Activated CD4-positive, alpha-beta memory T cell treated with anti-CD3 and anti-CD28 coated beads, Interleukin-2, amount 10 ng/mL, durations not matched to agents 7 days and 5 days (primary cell): ENCODE measurements around the gene TXNRD2. TPM values are rescaled to one million over a fixed set of nuclear protein-coding genes. Genes with fewer than 3 reads are reported as not detected.

Experiments
- CTCF ChIA-PET: fragments of 350-600 bp; sonication (Branson Sonifier 250); formaldehyde crosslinking; loops from one replicate; lab custom pipeline; 2021; ENCODE audit warnings: antibody characterized with exemption, inconsistent platforms; lab: Charles Lee
- POLR2A ChIA-PET: fragments of 350-600 bp; sonication (Branson Sonifier 250); formaldehyde crosslinking; loops from one replicate; lab custom pipeline; 2021; ENCODE audit warnings: antibody characterized with exemption; lab: Charles Lee
- DNase-seq: peaks from one replicate; pipeline ENCODE4 v3.0.0-alpha.2; 2020
- H3K27ac Mint-ChIP-seq: one replicate; pipeline ENCODE4 v1.8.0; 2021; ENCODE audit warnings: mild to moderate bottlenecking, mixed read lengths
- H3K27me3 Mint-ChIP-seq: one replicate; pipeline ENCODE4 v1.8.0; 2021; ENCODE audit warnings: mixed read lengths
- H3K36me3 Mint-ChIP-seq: one replicate; pipeline ENCODE4 v1.8.0; 2021; ENCODE audit warnings: low read depth, mixed read lengths
- H3K4me1 Mint-ChIP-seq: one replicate; pipeline ENCODE4 v1.8.0; 2021; ENCODE audit warnings: mixed read lengths
- H3K4me3 Mint-ChIP-seq: one replicate; pipeline ENCODE4 v1.8.0; 2021; ENCODE audit warnings: mild to moderate bottlenecking, mixed read lengths
- H3K9me3 Mint-ChIP-seq: one replicate; pipeline ENCODE4 v1.8.0; 2021; ENCODE audit warnings: mixed read lengths
- total RNA-seq, 2 experiments: library from RNA; stranded (reverse); gene quantifications; one replicate each; pipeline ENCODE4 v1.2.3, GENCODE V29; 2021

Gene TXNRD2
- total RNA-seq, 2 experiments from 2014 or later = 18.9 to 19.1 TPM

DNA sequence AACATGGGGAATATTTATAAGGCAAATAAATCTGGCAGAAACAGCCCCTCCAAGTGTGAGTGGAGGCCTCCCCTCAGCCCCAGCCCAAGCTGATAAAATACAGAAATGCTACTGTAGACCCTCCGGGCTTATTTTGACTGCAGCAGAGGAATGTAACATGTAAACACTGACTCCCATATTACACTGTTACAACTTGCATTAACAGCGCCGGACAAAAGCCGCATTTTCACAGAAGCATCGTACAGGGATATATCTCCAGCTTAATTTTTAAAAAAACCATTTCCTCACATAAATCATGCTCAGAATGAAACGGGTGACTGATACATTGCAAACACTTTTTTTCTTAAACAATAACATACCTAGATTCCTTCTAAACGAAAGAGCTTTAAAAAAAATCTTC lies 36.7 kb downstream of the TXNRD2 start:
- no peaks in the 10 kb centered on the region for H3K9me3 Mint-ChIP-seq
- no peaks in the 10 kb centered on the region for H3K36me3 Mint-ChIP-seq
- H3K4me3 Mint-ChIP-seq = no peak overlapping the region
- peaks cover 2% of the 10 kb centered on the region for H3K4me1 Mint-ChIP-seq
- no peaks in the 10 kb centered on the region for H3K27me3 Mint-ChIP-seq
- no peak for DNase-seq
- CTCF ChIA-PET = interaction anchor here (1.0 kb wide), 1 partner anchor 174 kb away, joined by 3 read pairs; no protein-coding TSS in a partner anchor
- POLR2A ChIA-PET = interaction anchor here (1.1 to 1.2 kb wide), 2 partner anchors 13 to 175 kb away, joined by 3 read pairs; no protein-coding TSS in a partner anchor
- no peak overlapping the region for H3K27ac Mint-ChIP-seq

GRCh38 chr22:19904174-19904856 lies 37.3 kb downstream of the TXNRD2 start:
- ChIA-PET CTCF (interaction anchor here (1.0 kb wide), 1 partner anchor 174 kb away, joined by 3 read pairs; no protein-coding TSS in a partner anchor), POLR2A (interaction anchor here (1.1 to 1.2 kb wide), 2 partner anchors 12 to 174 kb away, joined by 3 read pairs; no protein-coding TSS in a partner anchor)
- no peaks in the 10 kb centered on the region for H3K27me3 Mint-ChIP-seq
- no peak for DNase-seq
- no peaks in the 10 kb centered on the region for H3K36me3 Mint-ChIP-seq
- no peak overlapping the region for H3K27ac Mint-ChIP-seq
- H3K9me3 Mint-ChIP-seq = no peaks in the 10 kb centered on the region
- no peaks in the 10 kb centered on the region for H3K4me1 Mint-ChIP-seq
- no peak overlapping the region for H3K4me3 Mint-ChIP-seq

- Mint-ChIP-seq H3K4me3 (no peak overlapping the region), H3K36me3 (no peaks in the 10 kb centered on the region), H3K9me3 (no peaks in the 10 kb centered on the region), H3K4me1 (no peaks in the 10 kb centered on the region), H3K27me3 (no peaks in the 10 kb centered on the region), H3K27ac (no peak overlapping the region)
- POLR2A ChIA-PET = no interaction called here
- DNase-seq = no peak
- CTCF ChIA-PET = no interaction called here
Measured at GRCh38 chr22:19903513-19903912, 38.1 kb downstream of the TXNRD2 start.

DNA sequence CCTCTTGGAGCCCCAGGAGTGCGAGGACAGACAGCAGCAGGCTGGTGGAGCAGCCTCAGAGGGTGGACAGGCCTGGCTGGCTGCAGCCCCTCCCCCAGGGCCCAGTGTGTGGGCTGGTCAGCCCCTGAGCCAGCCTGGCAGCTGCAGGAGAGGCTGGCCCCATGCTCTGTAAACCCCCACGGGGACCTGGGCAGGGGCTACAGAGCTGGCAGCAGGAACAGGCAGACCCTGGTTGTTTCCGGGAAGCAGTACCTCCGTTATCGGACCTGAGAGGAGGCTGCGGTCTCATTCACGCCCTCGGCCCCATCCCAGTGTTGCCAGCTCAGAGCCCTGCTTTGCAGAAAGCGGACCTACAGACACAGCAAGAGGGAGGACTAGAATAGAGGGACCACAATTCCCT lies 38.6 kb downstream of the TXNRD2 start:
- no peaks in the 10 kb centered on the region for H3K9me3 Mint-ChIP-seq
- ChIA-PET CTCF (no interaction called here), POLR2A (no interaction called here)
- no peaks in the 10 kb centered on the region for H3K27me3 Mint-ChIP-seq
- no peak for DNase-seq
- no peak overlapping the region for H3K27ac Mint-ChIP-seq
- no peaks in the 10 kb centered on the region for H3K4me1 Mint-ChIP-seq
- H3K4me3 Mint-ChIP-seq = no peak overlapping the region
- H3K36me3 Mint-ChIP-seq = no peaks in the 10 kb centered on the region

GRCh38 chr22:19902245-19902715 lies 39.3 kb downstream of the TXNRD2 start:
- H3K27ac Mint-ChIP-seq = no peak overlapping the region
- H3K27me3 Mint-ChIP-seq = no peaks in the 10 kb centered on the region
- no peaks in the 10 kb centered on the region for H3K9me3 Mint-ChIP-seq
- no peaks in the 10 kb centered on the region for H3K4me1 Mint-ChIP-seq
- POLR2A ChIA-PET = interaction anchor here (1.2 kb wide), 1 partner anchor 48 kb away, joined by 3 read pairs; the partner anchor contains the start of genes GNB1L and RTL10
- no peaks in the 10 kb centered on the region for H3K36me3 Mint-ChIP-seq
- CTCF ChIA-PET = interaction anchor here (2.0 kb wide), 1 partner anchor 10 kb away, joined by 6 read pairs; no protein-coding TSS in a partner anchor
- no peak overlapping the region for H3K4me3 Mint-ChIP-seq
- DNase-seq = no peak

DNA sequence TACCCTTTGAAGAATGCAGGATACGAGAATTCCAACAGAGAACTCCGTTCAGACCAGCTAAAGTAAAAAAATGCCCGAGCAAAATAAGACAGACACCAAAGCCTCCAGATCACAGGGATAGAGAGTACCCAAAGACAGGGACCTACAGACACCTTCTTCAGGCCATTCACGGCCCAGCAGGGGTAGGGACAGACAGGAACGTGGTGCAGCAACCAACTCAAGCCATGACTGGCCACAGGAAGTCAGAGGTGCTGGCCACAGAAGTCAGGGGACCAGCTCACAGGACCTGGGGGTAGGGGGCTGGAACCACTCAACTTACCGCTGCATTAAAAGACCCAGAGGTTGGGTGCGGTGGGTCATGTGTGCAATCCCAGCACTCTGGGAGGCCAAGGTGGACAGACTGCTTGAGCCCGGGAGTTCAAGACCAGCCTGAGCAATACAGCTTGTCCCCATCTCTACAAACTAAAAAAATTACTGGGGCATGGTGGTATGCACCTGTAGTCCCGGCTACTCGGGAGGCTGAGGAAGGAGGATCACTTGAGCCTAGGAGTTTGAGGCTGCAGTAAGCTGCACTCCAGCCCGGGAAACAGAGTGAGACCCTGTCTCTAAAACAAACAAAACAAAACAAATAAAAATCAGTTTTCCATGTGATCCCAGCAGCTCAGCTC lies 39.9 kb downstream of the TXNRD2 start:
- Mint-ChIP-seq H3K4me1 (no peaks in the 10 kb centered on the region), H3K4me3 (no peak overlapping the region), H3K27me3 (no peaks in the 10 kb centered on the region), H3K27ac (no peak overlapping the region), H3K36me3 (no peaks in the 10 kb centered on the region), H3K9me3 (no peaks in the 10 kb centered on the region)
- DNase-seq = no peak
- ChIA-PET CTCF (interaction anchor here (0.9 to 2.0 kb wide), 3 partner anchors 9 to 171 kb away, joined by 3 to 6 read pairs (median 6); no protein-coding TSS in a partner anchor), POLR2A (interaction anchor here (1.2 kb wide), 1 partner anchor 47 kb away, joined by 3 read pairs; the partner anchor contains the start of genes GNB1L and RTL10)

- Mint-ChIP-seq H3K27me3 (no peaks in the 10 kb centered on the region), H3K27ac (no peak overlapping the region), H3K4me1 (no peaks in the 10 kb centered on the region), H3K36me3 (no peaks in the 10 kb centered on the region), H3K4me3 (no peak overlapping the region), H3K9me3 (no peaks in the 10 kb centered on the region)
- no peak for DNase-seq
- ChIA-PET CTCF (interaction anchor here (0.9 to 2.0 kb wide), 3 partner anchors 9 to 170 kb away, joined by 3 to 6 read pairs (median 6); no protein-coding TSS in a partner anchor), POLR2A (interaction anchor here (1.2 kb wide), 1 partner anchor 46 kb away, joined by 3 read pairs; the partner anchor contains the start of genes GNB1L and RTL10)
Measured at GRCh38 chr22:19900707-19901436, 40.7 kb downstream of the TXNRD2 start.

DNA sequence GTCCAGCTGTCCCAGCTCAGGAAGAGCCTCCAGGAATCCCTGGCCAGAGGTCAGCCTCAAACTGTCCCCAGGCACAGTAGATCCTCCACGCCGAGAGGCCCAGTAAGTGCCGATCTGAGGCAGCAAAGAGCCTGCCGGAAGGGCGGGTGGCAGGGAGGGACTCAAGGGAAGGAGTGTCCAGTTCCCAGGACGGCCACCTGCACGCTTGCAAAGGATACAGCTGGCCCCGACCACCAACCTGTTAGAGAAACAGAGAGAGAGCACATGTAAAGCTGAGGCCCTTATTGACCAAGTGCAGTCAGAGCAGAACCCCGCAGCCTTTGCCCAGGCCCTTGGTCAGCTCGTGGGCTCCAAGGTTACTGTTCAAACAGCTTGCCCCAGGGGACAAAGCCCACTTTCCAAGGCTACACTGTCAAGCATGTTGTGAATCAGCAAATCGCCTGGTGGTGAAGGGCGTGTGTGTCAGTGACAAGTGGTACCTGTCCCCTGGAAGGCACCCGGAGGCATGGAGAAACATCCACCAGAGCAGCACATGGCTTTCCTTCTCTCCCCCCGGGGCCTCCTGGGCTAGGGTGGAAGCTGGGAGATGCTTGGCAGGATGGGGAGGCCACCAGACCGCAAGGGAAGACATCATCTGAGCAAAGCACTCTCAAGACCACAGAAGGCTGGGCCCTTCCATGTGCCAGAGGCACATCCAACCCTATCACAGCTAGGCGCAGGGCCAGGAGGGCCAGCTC lies 42.6 kb downstream of the TXNRD2 start:
- no peak overlapping the region for H3K27ac Mint-ChIP-seq
- no peaks in the 10 kb centered on the region for H3K4me1 Mint-ChIP-seq
- no peaks in the 10 kb centered on the region for H3K36me3 Mint-ChIP-seq
- CTCF ChIA-PET = no interaction called here
- H3K4me3 Mint-ChIP-seq = no peak overlapping the region
- no peaks in the 10 kb centered on the region for H3K9me3 Mint-ChIP-seq
- no peaks in the 10 kb centered on the region for H3K27me3 Mint-ChIP-seq
- DNase-seq = no peak
- POLR2A ChIA-PET = no interaction called here

DNA sequence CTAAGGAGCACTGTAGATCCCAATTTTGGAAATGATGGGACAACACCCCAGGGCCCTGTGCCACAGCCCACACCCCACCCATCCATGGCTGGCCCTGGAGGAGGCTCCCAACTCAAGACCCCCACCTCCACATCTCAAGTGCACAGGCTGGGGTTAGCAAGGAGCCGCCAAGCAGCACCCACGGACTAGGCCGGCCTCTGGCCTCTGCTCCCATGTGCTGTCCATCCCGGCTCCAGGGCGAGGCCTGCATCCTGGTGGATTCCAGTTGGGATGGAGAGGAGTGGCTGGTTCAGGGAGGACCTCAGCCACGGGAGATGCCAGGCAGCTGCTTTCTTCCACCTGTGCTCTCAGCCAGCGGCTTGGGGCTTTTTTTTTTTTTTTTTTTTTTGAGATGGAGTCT lies 43.5 kb downstream of the TXNRD2 start:
- POLR2A ChIA-PET = interaction anchor here (0.9 kb wide), 1 partner anchor 43 kb away, joined by 3 read pairs; no protein-coding TSS in a partner anchor
- DNase-seq = no peak
- H3K27me3 Mint-ChIP-seq = no peaks in the 10 kb centered on the region
- peaks cover under 1% of the 10 kb centered on the region for H3K4me1 Mint-ChIP-seq
- H3K4me3 Mint-ChIP-seq = no peak overlapping the region
- no peak overlapping the region for H3K27ac Mint-ChIP-seq
- H3K9me3 Mint-ChIP-seq = no peaks in the 10 kb centered on the region
- CTCF ChIA-PET = no interaction called here
- no peaks in the 10 kb centered on the region for H3K36me3 Mint-ChIP-seq

- no peaks in the 10 kb centered on the region for H3K36me3 Mint-ChIP-seq
- DNase-seq = no peak
- POLR2A ChIA-PET = interaction anchor here (0.9 to 1.0 kb wide), 2 partner anchors 11 to 42 kb away, joined by 3 read pairs; no protein-coding TSS in a partner anchor
- H3K27me3 Mint-ChIP-seq = no peaks in the 10 kb centered on the region
- H3K9me3 Mint-ChIP-seq = no peaks in the 10 kb centered on the region
- H3K4me3 Mint-ChIP-seq = no peak overlapping the region
- CTCF ChIA-PET = interaction anchor here (1.2 kb wide), 1 partner anchor 13 kb away, joined by 3 read pairs; no protein-coding TSS in a partner anchor
- H3K4me1 Mint-ChIP-seq = peaks cover 4% of the 10 kb centered on the region
- no peak overlapping the region for H3K27ac Mint-ChIP-seq
Measured at GRCh38 chr22:19897726-19898125, 43.9 kb downstream of the TXNRD2 start.

DNA sequence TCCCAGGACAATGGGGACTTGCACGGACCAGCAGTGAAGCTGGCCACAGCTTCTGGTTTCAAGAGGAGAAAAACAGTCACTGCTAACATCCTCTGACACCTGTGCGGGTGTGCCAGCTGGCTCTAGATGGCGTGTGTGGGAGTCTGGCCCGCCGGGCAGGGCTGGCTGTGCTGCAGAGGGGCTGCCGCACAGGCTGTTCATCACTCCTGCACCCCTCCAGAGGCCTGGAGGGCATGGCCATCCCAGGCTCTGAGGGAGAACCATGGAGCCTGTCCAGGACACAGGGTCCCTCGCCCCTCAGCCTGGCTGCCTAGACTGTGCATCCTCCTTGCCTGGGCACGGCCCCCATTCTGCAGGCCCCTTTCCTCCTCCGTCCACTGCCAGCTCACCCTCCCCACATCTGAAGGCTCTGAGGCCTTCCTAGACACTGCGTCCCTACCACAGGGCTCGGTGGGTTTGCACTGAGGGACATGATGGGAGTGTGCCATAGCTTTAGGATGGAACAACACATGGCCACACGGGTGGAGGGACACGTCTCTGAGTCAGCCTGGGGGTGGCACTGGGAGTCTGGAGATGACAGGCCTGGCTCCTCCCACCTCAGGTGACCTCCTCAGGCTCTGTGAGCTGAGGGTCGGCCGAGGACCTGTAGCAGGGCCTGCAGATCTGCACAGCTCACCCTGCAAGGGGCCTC lies 44.8 kb downstream of the TXNRD2 start:
- CTCF ChIA-PET = interaction anchor here (1.2 kb wide), 1 partner anchor 14 kb away, joined by 3 read pairs; no protein-coding TSS in a partner anchor
- DNase-seq = no peak
- Mint-ChIP-seq H3K27me3 (no peaks in the 10 kb centered on the region), H3K4me3 (no peak overlapping the region), H3K27ac (no peak overlapping the region), H3K9me3 (no peaks in the 10 kb centered on the region), H3K4me1 (peaks cover 14% of the 10 kb centered on the region), H3K36me3 (no peaks in the 10 kb centered on the region)
- POLR2A ChIA-PET = interaction anchor here (0.9 to 1.0 kb wide), 2 partner anchors 10 to 41 kb away, joined by 3 read pairs; no protein-coding TSS in a partner anchor
